GM12878 (cell line): ENCODE data around the gene PRICKLE3. TPM values are rescaled to one million over a fixed set of nuclear protein-coding genes. Genes with fewer than 3 reads are reported as not detected.

Experiments
- ATAC-seq: fragments of 200-7000 bp; cut with Tn5 transposase; 3 replicates; pipeline ENCODE4 v1.9.1; 2020; ENCODE audit warnings: mild to moderate bottlenecking, moderate library complexity
- BruUV-seq: library from RNA; stranded (reverse); fragments of 400-500 nt; replicated peaks from 2 replicates; lab custom pipeline; 2021; lab: Mats Ljungman, UMichigan
- CTCF ChIA-PET: fragments of 300-600 bp; sonication (Branson Sonifier 250); formaldehyde crosslinking; extraction: SDS; loops from one replicate; lab custom pipeline; 2021; ENCODE audit warnings: inconsistent platforms; lab: Yijun Ruan, JAX
- POLR2A ChIA-PET: fragments of 350-600 bp; formaldehyde crosslinking; extraction: SDS; loops from one replicate; lab custom pipeline; 2021; ENCODE audit warnings: inconsistent platforms; lab: Charles Lee
- RAD21 ChIA-PET: fragments of 300-600 bp; sonication (Branson Sonifier 250); formaldehyde crosslinking; loops from one replicate; lab custom pipeline; 2023; ENCODE audit warnings: antibody characterized with exemption; ENCODE audit not compliant: unreplicated experiment; lab: Charles Lee
- SMC1A ChIA-PET: fragments of 300-600 bp; sonication (Branson Sonifier 250); formaldehyde crosslinking; loops from one replicate; lab custom pipeline; 2023; ENCODE audit not compliant: unreplicated experiment, uncharacterized antibody; lab: Charles Lee
- DNase-seq: peaks from one replicate; pipeline ENCODE4 v3.0.0-alpha.2; 2011; ENCODE audit warnings: low read depth, low spot score
- FAIRE-seq: peaks from 3 replicates; lab custom pipeline; 2011; peaks lifted over from hg19 to GRCh38; lab: Jason Lieb, UNC
- H2AFZ ChIP-seq: 2 replicates; pipeline ENCODE4 v1.6.0; 2011; ENCODE audit warnings: low read depth, low read length, control low read depth; ENCODE audit not compliant: control insufficient read depth
- H3K27ac ChIP-seq: 2 replicates; pipeline ENCODE4 v1.5.1; 2011; ENCODE audit warnings: control low read depth; ENCODE audit not compliant: control insufficient read depth, insufficient read depth
- H3K27me3 ChIP-seq, 2 experiments: replicated peaks in 1 of 2; 2 replicates each; pipeline versions ENCODE4 v1.6.0 to v1.6.1; 2011; ENCODE audit warnings: low read length in 1 of 2; ENCODE audit not compliant: control insufficient read depth in 2 of 2, insufficient read depth in 2 of 2
- H3K36me3 ChIP-seq, 2 experiments: 2 replicates each; pipeline ENCODE4 v1.5.1; 2011; ENCODE audit warnings: low read length in 1 of 2; ENCODE audit not compliant: control insufficient read depth in 2 of 2, insufficient read depth in 2 of 2
- H3K4me1 ChIP-seq: 2 replicates; pipeline ENCODE4 v1.6.1; 2011; ENCODE audit warnings: mild to moderate bottlenecking, low read length, moderate library complexity, mixed read lengths; ENCODE audit not compliant: control insufficient read depth, insufficient read depth
- H3K4me2 ChIP-seq: 2 replicates; pipeline ENCODE4 v1.6.0; 2011; ENCODE audit warnings: control low read depth; ENCODE audit not compliant: control insufficient read depth, insufficient read depth
- H3K4me3 ChIP-seq: fragments of 200-600 bp; sonication (generic); 2 replicates; pipeline ENCODE4 v1.5.1; 2016
- H3K79me2 ChIP-seq: 2 replicates; pipeline ENCODE4 v1.6.0; 2011; ENCODE audit warnings: low read length; ENCODE audit not compliant: control insufficient read depth, insufficient read depth
- H3K9ac ChIP-seq: 2 replicates; pipeline ENCODE4 v1.8.0; 2011; ENCODE audit warnings: low read length, control low read depth, mixed read lengths; ENCODE audit not compliant: control insufficient read depth, insufficient read depth
- H3K9me3 ChIP-seq: replicated peaks from 3 replicates; pipeline ENCODE4 v1.5.1; 2011; ENCODE audit warnings: mild to moderate bottlenecking, low read length; ENCODE audit not compliant: control insufficient read depth, insufficient read depth
- H4K20me1 ChIP-seq: 2 replicates; pipeline ENCODE4 v1.6.0; 2011; ENCODE audit not compliant: control insufficient read depth, insufficient read depth
- ASH2L ChIP-seq: fragments of 300-600, 200-600 bp; sonication (generic); IDR thresholded peaks from 2 replicates; pipeline ENCODE4 v1.6.1; 2017; ENCODE audit warnings: low read depth, mild to moderate bottlenecking, borderline replicate concordance
- BHLHE40 ChIP-seq, 2 experiments: fragments of 450-650 bp in 1 of 2; IDR thresholded peaks; 2 replicates each; pipeline ENCODE4 v1.6.1; 2011 to 2017; ENCODE audit warnings: low read depth in 2 of 2, borderline replicate concordance in 1 of 2, improper control_type of control experiment in 1 of 2, low read length in 1 of 2, mild to moderate bottlenecking in 1 of 2
- BRCA1 ChIP-seq: IDR thresholded peaks from 2 replicates; pipeline ENCODE4 v1.6.1; 2011; ENCODE audit warnings: low read depth, low read length, improper control_type of control experiment
- CHD1 ChIP-seq: IDR thresholded peaks from 2 replicates; pipeline ENCODE4 v1.6.1; 2012; ENCODE audit warnings: low read depth, low read length, improper control_type of control experiment
- ELK1 ChIP-seq: IDR thresholded peaks from 2 replicates; pipeline ENCODE4 v1.6.1; 2012; ENCODE audit warnings: low read depth, low read length, improper control_type of control experiment
- FOXK2 ChIP-seq: fragments of 450-650 bp; IDR thresholded peaks from 2 replicates; pipeline ENCODE4 v1.6.1; 2017; ENCODE audit warnings: mild to moderate bottlenecking, moderate library complexity
- MTA2 ChIP-seq: fragments of 450-650 bp; IDR thresholded peaks from 2 replicates; pipeline ENCODE4 v1.6.1; 2016; ENCODE audit warnings: low read depth, mild to moderate bottlenecking, moderate library complexity
- NFYB ChIP-seq: IDR thresholded peaks from 2 replicates; pipeline ENCODE4 v1.6.1; 2011; ENCODE audit warnings: low read depth, mild to moderate bottlenecking, low read length, improper control_type of control experiment, moderate library complexity; ENCODE audit not compliant: insufficient read depth
- SMAD5 ChIP-seq: IDR thresholded peaks from 2 replicates; pipeline ENCODE4 v1.6.1; 2016; ENCODE audit warnings: antibody characterized with exemption, low read depth
- SREBF1 ChIP-seq: IDR thresholded peaks from 2 replicates; pipeline ENCODE4 v1.6.1; 2012; ENCODE audit warnings: mild to moderate bottlenecking, low read length
- ZZZ3 ChIP-seq: IDR thresholded peaks from 2 replicates; pipeline ENCODE4 v1.6.1; 2011; ENCODE audit warnings: low read depth; ENCODE audit not compliant: control insufficient read depth, insufficient read length
- WGBS: methylation state at CpG from one replicate; pipeline ENCODE4 v1.1.6; 2016; ENCODE audit warnings: low lambda C conversion rate; ENCODE audit not compliant: insufficient replicate concordance, insufficient coverage; ENCODE audit errors: missing lambda C conversion rate; 5-methylcytosine and 5-hydroxymethylcytosine counted together
- in situ Hi-C: fragments of 300-500 bp; cut with MboI; formaldehyde crosslinking; loops from 9 replicates; pipeline ENCODE4 v1.14.3; 2018; ENCODE audit warnings: mixed read lengths
- intact Hi-C: fragments of 100-400 bp; cut with micrococcal nuclease; formaldehyde crosslinking; loops from one replicate; pipeline ENCODE4 v1.14.2; 2022; ENCODE audit not compliant: unreplicated experiment
- polyA plus RNA-seq, 11 experiments: library from polyadenylated mRNA; depleted of rRNA in 4 of 11; unstranded in 6 of 11; stranded (reverse) in 5 of 11; fragments of >200 nt; fragmentation: Nextera tagmentation in 4 of 11; fragmentation: Illumina TruSeq in 1 of 11; extraction: Ambion mirVana in 4 of 11; extraction: Trizol in 1 of 11; gene quantifications; 1 replicate in 1 of 11; 2 replicates in 10 of 11; pipeline versions ENCODE4 v1.2.1 to v1.2.3, GENCODE V29; 2011 to 2016; ENCODE audit warnings: inconsistent platforms in 2 of 11, missing spikeins in 2 of 11, low read depth in 1 of 11
- total RNA-seq, 4 experiments: library from RNA; depleted of rRNA in 3 of 4; stranded (reverse); fragments of >200 nt in 3 of 4; fragmentation: Illumina TruSeq in 1 of 4; extraction: Trizol in 1 of 4; gene quantifications; 2 replicates each; pipeline versions ENCODE4 v1.2.1 to v1.2.3, GENCODE V29; 2013 to 2021
- TF ChIP-seq, protein P1 (sequence below): fragments of 450-650 bp; IDR thresholded peaks from 2 replicates; pipeline ENCODE4 v1.6.1; 2014; ENCODE audit warnings: mild to moderate bottlenecking
- TF ChIP-seq, protein P2 (sequence below): fragments of 450-650 bp; IDR thresholded peaks from 2 replicates; pipeline ENCODE4 v1.6.1; 2017; ENCODE audit warnings: low read depth, mild to moderate bottlenecking, moderate library complexity

The PRICKLE3 gene
- total and polyA plus RNA-seq, 10 of the 15 experiments (the other 5 are each of a cell fraction or from before 2014, with no cell fraction given): 0.69 to 17.4 (median 7.6) TPM

DNA sequence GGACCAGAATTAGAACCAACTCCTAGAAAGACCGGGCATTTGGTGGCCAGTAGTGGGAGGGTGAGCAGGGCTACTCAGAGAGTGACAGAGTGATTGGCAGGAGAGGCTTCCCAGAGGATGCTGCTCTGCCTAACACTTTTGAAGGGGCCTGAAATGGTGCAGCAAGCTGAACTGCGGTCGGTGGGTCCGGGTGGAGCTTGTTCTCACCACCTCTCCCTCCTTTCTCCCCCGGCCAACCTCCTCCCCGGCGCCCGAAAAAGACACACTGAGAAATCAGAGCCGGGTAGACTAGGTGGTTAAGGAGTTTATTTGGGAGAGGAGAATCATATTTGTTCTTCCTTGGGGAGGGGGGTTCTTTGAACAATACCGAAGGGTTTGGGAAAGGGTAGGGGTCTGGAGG lies 1.4 kb upstream of the PRICKLE3 start:
- ChIA-PET RAD21 (no interaction called here), SMC1A (no interaction called here), POLR2A (no interaction called here), CTCF (interaction anchor here (1.0 to 1.5 kb wide), 2 partner anchors 24 to 46 kb away, joined by 3 read pairs; no protein-coding TSS in a partner anchor)
- no peak overlapping the region for H3K27ac ChIP-seq
- WGBS: 67% methylated on average over 8 of the region's 10 CpGs
- no peak overlapping the region for H3K4me2 ChIP-seq
- DNase-seq (no peak), FAIRE-seq (no peak), ATAC-seq (no peak)
- no peak overlapping the region for H2AFZ ChIP-seq
- in situ Hi-C loops (loop anchor here (10.0 kb wide), 1 partner anchor 383 kb away; the partner anchor contains the start of gene HDAC6), intact Hi-C loops (no loop called here)
- no peak overlapping the region for H3K4me3 ChIP-seq
- no TSS peak for BruUV-seq
- H3K9ac ChIP-seq: no peak overlapping the region
- peaks cover 5% of the 10 kb centered on the region for H3K79me2 ChIP-seq
- H3K9me3 ChIP-seq: no peaks in the 10 kb centered on the region; the same call in 2 of the 3 replicates
- no peaks in the 10 kb centered on the region for H4K20me1 ChIP-seq
- no peaks in the 10 kb centered on the region for H3K27me3 ChIP-seq
- H3K36me3 ChIP-seq: peaks cover 0 to under 1% of the 10 kb centered on the region in 2 experiments; a peak in 2 of 4 replicates
- peaks cover 3% of the 10 kb centered on the region; the same call in 1 of the 2 replicates for H3K4me1 ChIP-seq
- TF ChIP-seq BRCA1 (no peak), MTA2 (no peak), ELK1 (no peak), NFYB (no peak)

- ATAC-seq (no peak), DNase-seq (no peak), FAIRE-seq (no peak)
- no peak overlapping the region for H3K4me3 ChIP-seq
- intact Hi-C loops: no loop called here
- H3K9me3 ChIP-seq: no peaks in the 10 kb centered on the region; the same call in 2 of the 3 replicates
- H3K27ac ChIP-seq: no peak overlapping the region
- ChIA-PET CTCF (interaction anchor here (0.6 to 1.5 kb wide), 4 partner anchors 14 to 520 kb away, joined by 3 read pairs; no protein-coding TSS in a partner anchor), SMC1A (no interaction called here), POLR2A (interaction anchor here (0.8 to 1.0 kb wide), 2 partner anchors 15 to 17 kb away, joined by 3 read pairs; partner anchors contain the start of gene PLP2), RAD21 (no interaction called here)
- no peak overlapping the region for H3K4me2 ChIP-seq
- peaks cover 0 to 3% of the 10 kb centered on the region in 2 experiments; a peak in 2 of 4 replicates for H3K36me3 ChIP-seq
- in situ Hi-C loops: loop anchor here (10.0 kb wide), 1 partner anchor 382 kb away; the partner anchor contains the start of gene HDAC6
- H3K79me2 ChIP-seq: peaks cover 5% of the 10 kb centered on the region
- H3K9ac ChIP-seq: no peak overlapping the region
- no peak overlapping the region for H2AFZ ChIP-seq
- BruUV-seq: no TSS peak
- H3K4me1 ChIP-seq: peaks cover 3% of the 10 kb centered on the region; the same call in 1 of the 2 replicates
- 86% methylated on average over 12 of the region's 15 CpGs for WGBS
- H3K27me3 ChIP-seq: no peaks in the 10 kb centered on the region
- no peaks in the 10 kb centered on the region for H4K20me1 ChIP-seq
- TF ChIP-seq ASH2L (no peak), CHD1 (no peak), BHLHE40 (IDR thresholded peaks at IDR 0.05; ENCODE audit: borderline replicate concordance in 1 of 2, low read depth in 2 of 2, low read length in 1 of 2) (no peak), FOXK2 (no peak), ZZZ3 (no peak), SMAD5 (no peak), SREBF1 (no peak)
- TF ChIP-seq, protein P1, sequence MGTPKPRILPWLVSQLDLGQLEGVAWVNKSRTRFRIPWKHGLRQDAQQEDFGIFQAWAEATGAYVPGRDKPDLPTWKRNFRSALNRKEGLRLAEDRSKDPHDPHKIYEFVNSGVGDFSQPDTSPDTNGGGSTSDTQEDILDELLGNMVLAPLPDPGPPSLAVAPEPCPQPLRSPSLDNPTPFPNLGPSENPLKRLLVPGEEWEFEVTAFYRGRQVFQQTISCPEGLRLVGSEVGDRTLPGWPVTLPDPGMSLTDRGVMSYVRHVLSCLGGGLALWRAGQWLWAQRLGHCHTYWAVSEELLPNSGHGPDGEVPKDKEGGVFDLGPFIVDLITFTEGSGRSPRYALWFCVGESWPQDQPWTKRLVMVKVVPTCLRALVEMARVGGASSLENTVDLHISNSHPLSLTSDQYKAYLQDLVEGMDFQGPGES: no peak
- TF ChIP-seq, protein P2, sequence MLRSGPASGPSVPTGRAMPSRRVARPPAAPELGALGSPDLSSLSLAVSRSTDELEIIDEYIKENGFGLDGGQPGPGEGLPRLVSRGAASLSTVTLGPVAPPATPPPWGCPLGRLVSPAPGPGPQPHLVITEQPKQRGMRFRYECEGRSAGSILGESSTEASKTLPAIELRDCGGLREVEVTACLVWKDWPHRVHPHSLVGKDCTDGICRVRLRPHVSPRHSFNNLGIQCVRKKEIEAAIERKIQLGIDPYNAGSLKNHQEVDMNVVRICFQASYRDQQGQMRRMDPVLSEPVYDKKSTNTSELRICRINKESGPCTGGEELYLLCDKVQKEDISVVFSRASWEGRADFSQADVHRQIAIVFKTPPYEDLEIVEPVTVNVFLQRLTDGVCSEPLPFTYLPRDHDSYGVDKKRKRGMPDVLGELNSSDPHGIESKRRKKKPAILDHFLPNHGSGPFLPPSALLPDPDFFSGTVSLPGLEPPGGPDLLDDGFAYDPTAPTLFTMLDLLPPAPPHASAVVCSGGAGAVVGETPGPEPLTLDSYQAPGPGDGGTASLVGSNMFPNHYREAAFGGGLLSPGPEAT: no peak
Measured at GRCh38 chrX:49187028-49187394, 838 bp upstream of the PRICKLE3 start.
